GM06990 (cell line): ENCODE measurements around the gene IRX4.

Experiments used
- DNase-seq: peaks from one replicate; pipeline ENCODE4 v3.0.0-alpha.2; 2011; ENCODE audit not compliant: insufficient read length; ENCODE audit errors: extremely low read depth
- H3K27me3 ChIP-seq: replicated peaks from 2 replicates; pipeline ENCODE4 v1.6.0; 2011; ENCODE audit warnings: low read length; ENCODE audit not compliant: control insufficient read depth, insufficient read depth
- H3K36me3 ChIP-seq: 2 replicates; pipeline ENCODE4 v1.5.1; 2011; ENCODE audit warnings: low read length; ENCODE audit not compliant: control insufficient read depth, insufficient read depth
- H3K4me3 ChIP-seq: replicated peaks from 2 replicates; pipeline ENCODE4 v1.5.1; 2011; ENCODE audit warnings: low read depth, mild to moderate bottlenecking, control low read depth, low read length
- TF ChIP-seq, protein P1 (sequence below): IDR thresholded peaks from 2 replicates; pipeline ENCODE4 v1.5.1; 2011; ENCODE audit warnings: low read length, control low read depth, mild to moderate bottlenecking, inconsistent platforms; ENCODE audit not compliant: insufficient read depth, poor library complexity, severe bottlenecking

Gene IRX4

GRCh38 chr5:1880377-1881025 lies 2.2 kb downstream of the IRX4 start:
- TF ChIP-seq, protein P1, sequence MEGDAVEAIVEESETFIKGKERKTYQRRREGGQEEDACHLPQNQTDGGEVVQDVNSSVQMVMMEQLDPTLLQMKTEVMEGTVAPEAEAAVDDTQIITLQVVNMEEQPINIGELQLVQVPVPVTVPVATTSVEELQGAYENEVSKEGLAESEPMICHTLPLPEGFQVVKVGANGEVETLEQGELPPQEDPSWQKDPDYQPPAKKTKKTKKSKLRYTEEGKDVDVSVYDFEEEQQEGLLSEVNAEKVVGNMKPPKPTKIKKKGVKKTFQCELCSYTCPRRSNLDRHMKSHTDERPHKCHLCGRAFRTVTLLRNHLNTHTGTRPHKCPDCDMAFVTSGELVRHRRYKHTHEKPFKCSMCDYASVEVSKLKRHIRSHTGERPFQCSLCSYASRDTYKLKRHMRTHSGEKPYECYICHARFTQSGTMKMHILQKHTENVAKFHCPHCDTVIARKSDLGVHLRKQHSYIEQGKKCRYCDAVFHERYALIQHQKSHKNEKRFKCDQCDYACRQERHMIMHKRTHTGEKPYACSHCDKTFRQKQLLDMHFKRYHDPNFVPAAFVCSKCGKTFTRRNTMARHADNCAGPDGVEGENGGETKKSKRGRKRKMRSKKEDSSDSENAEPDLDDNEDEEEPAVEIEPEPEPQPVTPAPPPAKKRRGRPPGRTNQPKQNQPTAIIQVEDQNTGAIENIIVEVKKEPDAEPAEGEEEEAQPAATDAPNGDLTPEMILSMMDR, result no peak
- no peak overlapping the region for H3K4me3 ChIP-seq
- no peaks in the 10 kb centered on the region for H3K36me3 ChIP-seq
- DNase-seq, result no peak
- H3K27me3 ChIP-seq, result no peaks in the 10 kb centered on the region; the same call in none of the 2 replicates

- Histone ChIP-seq H3K4me3 (no peak overlapping the region), H3K27me3 (no peaks in the 10 kb centered on the region; the same call in none of the 2 replicates), H3K36me3 (no peaks in the 10 kb centered on the region)
- TF ChIP-seq, protein P1, result no peak
- DNase-seq, result no peak
Observed at GRCh38 chr5:1879292-1880263, 3.1 kb downstream of the IRX4 start.

DNA sequence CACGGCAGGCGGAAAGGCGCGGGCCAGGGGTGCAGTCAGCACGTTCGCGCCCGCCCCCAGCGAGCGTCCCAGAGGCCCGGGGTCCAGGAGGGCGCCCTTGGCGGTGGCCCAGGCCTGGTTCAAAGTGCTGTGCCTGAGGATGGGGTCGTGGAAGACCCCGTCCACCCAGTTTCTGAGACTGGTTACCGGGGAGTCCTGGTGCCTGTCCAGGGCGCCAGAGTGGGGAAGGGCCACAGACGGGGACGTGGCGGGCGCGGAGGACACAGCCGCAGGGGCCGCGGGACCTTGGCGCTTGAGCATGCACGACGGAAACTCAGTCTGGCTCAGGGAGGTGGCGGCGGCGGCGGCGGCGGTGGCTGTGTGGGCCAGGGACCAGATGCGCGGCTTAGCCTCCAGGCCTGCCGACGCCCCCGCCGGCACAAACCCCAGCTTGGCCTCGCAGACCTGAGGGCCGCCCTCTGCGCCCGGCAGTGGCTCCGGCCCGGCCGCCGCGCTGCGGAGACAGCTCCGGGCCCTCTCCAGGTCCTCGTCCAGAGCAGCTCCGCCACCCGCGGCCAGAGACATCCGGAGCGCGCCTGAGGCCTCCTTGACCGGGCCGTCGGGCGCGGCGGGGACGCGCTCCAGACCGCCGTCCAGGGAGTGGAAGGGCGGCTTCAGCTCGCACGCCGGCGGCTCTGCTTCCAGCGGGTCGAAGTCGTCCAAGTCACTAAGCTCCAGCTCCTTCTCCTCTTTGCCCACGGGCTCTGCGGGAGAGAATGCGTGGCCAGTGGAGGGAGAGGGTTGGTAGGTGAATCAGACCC lies 4.5 kb downstream of the IRX4 start:
- no peaks in the 10 kb centered on the region for H3K36me3 ChIP-seq
- DNase-seq, result no peak
- H3K27me3 ChIP-seq, result no peaks in the 10 kb centered on the region; the same call in none of the 2 replicates
- H3K4me3 ChIP-seq, result no peak overlapping the region
- TF ChIP-seq, protein P1, result no peak

DNA sequence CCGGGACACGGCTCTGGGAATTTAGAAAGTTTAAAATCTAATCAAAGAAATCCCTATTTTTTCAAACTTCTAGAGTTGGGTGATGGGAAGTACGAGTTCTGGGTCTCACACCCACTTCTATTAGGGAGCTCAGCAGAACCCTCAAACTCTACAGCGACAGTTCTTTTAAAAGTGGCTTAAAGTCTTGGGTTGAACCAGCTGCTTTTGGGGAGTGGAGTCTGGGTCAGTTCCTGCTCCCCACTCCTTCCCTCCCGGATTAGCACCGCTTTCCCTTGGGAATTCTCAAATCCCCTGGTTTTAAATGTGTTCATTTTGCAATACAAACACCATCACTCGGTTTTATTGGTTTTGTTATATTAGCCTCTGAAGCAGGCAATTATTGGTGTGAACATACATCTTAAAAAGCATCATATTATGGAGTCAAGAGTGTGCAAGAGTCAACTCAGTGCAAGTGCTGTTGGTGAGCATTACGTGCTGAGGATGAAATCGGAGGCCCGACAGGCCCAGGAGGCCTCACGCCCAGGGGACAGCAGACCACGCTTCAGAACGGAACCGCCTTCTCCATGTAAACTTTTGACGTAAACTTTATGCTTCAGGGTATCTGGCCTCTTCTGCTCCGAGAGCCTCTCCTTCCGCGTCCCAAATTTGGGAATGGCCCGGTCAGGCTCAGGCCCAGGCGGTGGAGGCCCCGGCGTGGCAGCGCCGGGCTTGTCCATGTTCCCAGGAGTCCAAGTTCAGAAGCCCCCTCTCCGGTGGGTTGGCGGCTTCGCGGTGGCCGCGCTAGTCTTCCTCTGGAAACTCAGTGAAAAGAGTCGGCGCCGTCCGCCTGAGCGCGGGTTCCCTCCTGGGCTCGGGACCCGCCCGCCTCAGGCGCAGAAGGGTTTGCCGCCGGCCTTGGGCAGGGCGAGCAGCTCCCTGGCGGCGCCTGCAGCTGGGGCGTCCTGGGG lies 5.3 kb downstream of the IRX4 start:
- no peaks in the 10 kb centered on the region for H3K36me3 ChIP-seq
- H3K4me3 ChIP-seq, result no peak overlapping the region
- DNase-seq, result no peak
- H3K27me3 ChIP-seq, result no peaks in the 10 kb centered on the region; the same call in none of the 2 replicates
- TF ChIP-seq, protein P1, result no peak

GRCh38 chr5:1876660-1877064 lies 6.1 kb downstream of the IRX4 start:
- Histone ChIP-seq H3K4me3 (no peak overlapping the region), H3K36me3 (no peaks in the 10 kb centered on the region), H3K27me3 (no peaks in the 10 kb centered on the region; the same call in none of the 2 replicates)
- TF ChIP-seq, protein P1, result no peak
- DNase-seq, result no peak
